ENCODE data around the gene NOC4L. TPM values are rescaled to one million over a fixed set of nuclear protein-coding genes. Genes with fewer than 3 reads are reported as not detected.

The NOC4L gene
- total RNA-seq, 2 experiments from 2014 or later: 31.0 to 47.6 TPM

GRCh38 chr12:132159555-132160003 is 15.3 kb downstream of the NOC4L start:
- CTCF ChIA-PET (ENCODE audit: unreplicated experiment): no interaction called here

GRCh38 chr12:132160016-132160415 is 15.8 kb downstream of the NOC4L start:
- CTCF ChIA-PET (ENCODE audit: unreplicated experiment): no interaction called here
- Histone ChIP-seq H3K4me3 (ENCODE audit: low read depth, low read length, poor library complexity, severe bottlenecking) (no peak overlapping the region), H3K9me3 (ENCODE audit: low read length) (peaks cover 24% of the 10 kb centered on the region), H3K4me1 (ENCODE audit: insufficient read depth, low read length, poor library complexity, severe bottlenecking) (no peaks in the 10 kb centered on the region), H4K20me1 (ENCODE audit: insufficient read depth, low read length) (no peaks in the 10 kb centered on the region), H3K27ac (ENCODE audit: low read depth, low read length, poor library complexity, severe bottlenecking) (no peak overlapping the region), H3K36me3 (ENCODE audit: insufficient read depth, low read length) (peaks cover 37% of the 10 kb centered on the region), H3K9me2 (ENCODE audit: insufficient read depth, low read length) (no peaks in the 10 kb centered on the region), H3K4me2 (ENCODE audit: low read length) (no peak overlapping the region), H2AFZ (ENCODE audit: low read length) (no peak overlapping the region), H3K79me2 (ENCODE audit: insufficient read depth, low read depth, low read length) (no peaks in the 10 kb centered on the region)
- intact Hi-C loops (cut with micrococcal nuclease; ENCODE audit: unreplicated experiment): no loop called here
- no TSS peak for BruUV-seq (replicated peaks)
- DNase-seq (ENCODE audit: low spot score): no peak
- TF ChIP-seq CTCF (conservative IDR thresholded peaks at IDR 0.05; ENCODE audit: low read length): no peak
- no peak for TF ChIP-seq EZH2phosphoT487 (IDR thresholded peaks at IDR 0.05; ENCODE audit: borderline replicate concordance, low read depth, low read length)
- POLR2A ChIA-PET: no interaction called here

More at GRCh38 chr12:132159555-132160003, 15.3 kb downstream of the NOC4L start:
- H3K4me2 ChIP-seq (ENCODE audit: low read length): no peak overlapping the region
- no peak overlapping the region for H3K27ac ChIP-seq (ENCODE audit: low read depth, low read length, poor library complexity, severe bottlenecking)
- intact Hi-C loops (cut with micrococcal nuclease; ENCODE audit: unreplicated experiment): no loop called here
- no peak for TF ChIP-seq CTCF (conservative IDR thresholded peaks at IDR 0.05; ENCODE audit: low read length)
- TF ChIP-seq EZH2phosphoT487 (IDR thresholded peaks at IDR 0.05; ENCODE audit: borderline replicate concordance, low read depth, low read length): no peak
- no peak overlapping the region for H3K4me3 ChIP-seq (ENCODE audit: low read depth, low read length, poor library complexity, severe bottlenecking)
- peaks cover 42% of the 10 kb centered on the region for H3K36me3 ChIP-seq (ENCODE audit: insufficient read depth, low read length)
- H3K79me2 ChIP-seq (ENCODE audit: insufficient read depth, low read depth, low read length): no peaks in the 10 kb centered on the region
- POLR2A ChIA-PET: no interaction called here
- no peak for DNase-seq (ENCODE audit: low spot score)
- no TSS peak for BruUV-seq (replicated peaks)
- H3K9me2 ChIP-seq (ENCODE audit: insufficient read depth, low read length): no peaks in the 10 kb centered on the region
- H4K20me1 ChIP-seq (ENCODE audit: insufficient read depth, low read length): no peaks in the 10 kb centered on the region
- H2AFZ ChIP-seq (ENCODE audit: low read length): no peak overlapping the region
- H3K9me3 ChIP-seq (ENCODE audit: low read length): peaks cover 24% of the 10 kb centered on the region
- H3K4me1 ChIP-seq (ENCODE audit: insufficient read depth, low read length, poor library complexity, severe bottlenecking): no peaks in the 10 kb centered on the region

- Histone ChIP-seq H3K9me2 (ENCODE audit: insufficient read depth, low read length) (no peaks in the 10 kb centered on the region), H4K20me1 (ENCODE audit: insufficient read depth, low read length) (no peaks in the 10 kb centered on the region), H2AFZ (ENCODE audit: low read length) (no peak overlapping the region), H3K4me3 (ENCODE audit: low read depth, low read length, poor library complexity, severe bottlenecking) (no peak overlapping the region), H3K79me2 (ENCODE audit: insufficient read depth, low read depth, low read length) (no peaks in the 10 kb centered on the region), H3K27ac (ENCODE audit: low read depth, low read length, poor library complexity, severe bottlenecking) (no peak overlapping the region), H3K4me2 (ENCODE audit: low read length) (no peak overlapping the region), H3K36me3 (ENCODE audit: insufficient read depth, low read length) (peaks cover 31% of the 10 kb centered on the region), H3K9me3 (ENCODE audit: low read length) (peaks cover 24% of the 10 kb centered on the region), H3K4me1 (ENCODE audit: insufficient read depth, low read length, poor library complexity, severe bottlenecking) (no peaks in the 10 kb centered on the region)
- POLR2A ChIA-PET: no interaction called here
- intact Hi-C loops (cut with micrococcal nuclease; ENCODE audit: unreplicated experiment): no loop called here
- no peak for DNase-seq (ENCODE audit: low spot score)
- CTCF ChIA-PET (ENCODE audit: unreplicated experiment): no interaction called here
- no peak for TF ChIP-seq CTCF (conservative IDR thresholded peaks at IDR 0.05; ENCODE audit: low read length)
- BruUV-seq (replicated peaks): no TSS peak
These were observed 16.4 kb downstream of the NOC4L start for GRCh38 chr12:132160601-132161035.
